Measurements from ENCODE around the gene IGFL2. TPM values are rescaled to one million over a fixed set of nuclear protein-coding genes. Genes with fewer than 3 reads are reported as not detected.

Gene IGFL2
- total RNA-seq, 1 experiment from 2014 or later = not detected

GRCh38 chr19:46202426-46202825 lies 54.4 kb downstream of the IGFL2 start:
- CTCF ChIA-PET = no interaction called here
- Histone ChIP-seq H3K4me3 (ENCODE audit: low read depth in 2 of 2, low read length in 2 of 2) (no peak overlapping the region), H3K27me3 (ENCODE audit: control insufficient read depth, insufficient read depth, low read length) (no peaks in the 10 kb centered on the region), H3K9me3 (ENCODE audit: control insufficient read depth, insufficient read depth, low read depth, low read length) (no peaks in the 10 kb centered on the region), H3K36me3 (ENCODE audit: control insufficient read depth, insufficient read depth, low read length) (no peaks in the 10 kb centered on the region), H3K4me1 (ENCODE audit: control insufficient read depth, insufficient read depth, low read length) (no peaks in the 10 kb centered on the region), H3K27ac (ENCODE audit: low read length) (no peak overlapping the region)
- in situ Hi-C loops (cut with HindIII; ENCODE audit: low pct_unique_long_range_greater_than_20kb, low sequenced_read_pairs) = no loop called here
- ATAC-seq = no peak
- DNase-seq (ENCODE audit: low read depth, low spot score) = no peak
- intact Hi-C loops (cut with micrococcal nuclease; ENCODE audit: unreplicated experiment) = no loop called here
- TF ChIP-seq SIN3A (IDR thresholded peaks at IDR 0.05; ENCODE audit: borderline replicate concordance, insufficient read depth, low read depth, low read length) = no peak
- POLR2A ChIA-PET = no interaction called here
- BruUV-seq (replicated peaks) = no TSS peak

- Histone ChIP-seq H3K9me3 (ENCODE audit: control insufficient read depth, insufficient read depth, low read depth, low read length) (no peaks in the 10 kb centered on the region), H3K4me3 (ENCODE audit: low read depth in 2 of 2, low read length in 2 of 2) (no peak overlapping the region), H3K27me3 (ENCODE audit: control insufficient read depth, insufficient read depth, low read length) (no peaks in the 10 kb centered on the region), H3K36me3 (ENCODE audit: control insufficient read depth, insufficient read depth, low read length) (no peaks in the 10 kb centered on the region), H3K4me1 (ENCODE audit: control insufficient read depth, insufficient read depth, low read length) (no peaks in the 10 kb centered on the region), H3K27ac (ENCODE audit: low read length) (no peak overlapping the region)
- in situ Hi-C loops (cut with HindIII; ENCODE audit: low pct_unique_long_range_greater_than_20kb, low sequenced_read_pairs) (no loop called here), intact Hi-C loops (cut with micrococcal nuclease; ENCODE audit: unreplicated experiment) (no loop called here)
- DNase-seq (ENCODE audit: low read depth, low spot score) (no peak), ATAC-seq (no peak)
- ChIA-PET CTCF (no interaction called here), POLR2A (no interaction called here)
- no peak for TF ChIP-seq TCF7L2 (IDR thresholded peaks at IDR 0.05; ENCODE audit: low read depth, low read length)
- no TSS peak for BruUV-seq (replicated peaks)
Observed at GRCh38 chr19:46202872-46203860, 55.1 kb downstream of the IGFL2 start.

DNA sequence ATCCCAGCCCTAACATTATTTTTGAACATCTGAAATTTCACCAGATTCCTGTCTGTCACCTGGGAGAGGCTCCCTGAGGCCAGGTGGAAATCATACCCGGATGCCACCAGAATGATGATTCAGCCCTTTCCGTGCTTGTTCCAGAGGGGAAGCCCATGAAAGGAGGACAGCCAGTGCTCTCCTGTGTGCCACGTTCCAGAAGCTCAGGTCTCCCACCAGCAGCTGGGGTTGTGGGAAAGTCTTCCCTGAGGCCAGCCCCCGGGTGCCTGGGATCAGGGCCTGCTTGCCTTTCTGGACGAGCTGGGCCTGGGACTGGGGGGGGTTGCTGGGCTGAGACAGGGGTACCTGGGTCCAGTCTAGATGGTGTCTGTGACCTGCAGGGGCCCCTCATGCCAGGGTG lies 56.0 kb downstream of the IGFL2 start:
- CTCF ChIA-PET = no interaction called here
- no peak for TF ChIP-seq SIN3A (IDR thresholded peaks at IDR 0.05; ENCODE audit: borderline replicate concordance, insufficient read depth, low read depth, low read length)
- no peak for TF ChIP-seq POLR2AphosphoS5 (IDR thresholded peaks at IDR 0.05; ENCODE audit: low read depth, low read length)
- TF ChIP-seq, protein P1, sequence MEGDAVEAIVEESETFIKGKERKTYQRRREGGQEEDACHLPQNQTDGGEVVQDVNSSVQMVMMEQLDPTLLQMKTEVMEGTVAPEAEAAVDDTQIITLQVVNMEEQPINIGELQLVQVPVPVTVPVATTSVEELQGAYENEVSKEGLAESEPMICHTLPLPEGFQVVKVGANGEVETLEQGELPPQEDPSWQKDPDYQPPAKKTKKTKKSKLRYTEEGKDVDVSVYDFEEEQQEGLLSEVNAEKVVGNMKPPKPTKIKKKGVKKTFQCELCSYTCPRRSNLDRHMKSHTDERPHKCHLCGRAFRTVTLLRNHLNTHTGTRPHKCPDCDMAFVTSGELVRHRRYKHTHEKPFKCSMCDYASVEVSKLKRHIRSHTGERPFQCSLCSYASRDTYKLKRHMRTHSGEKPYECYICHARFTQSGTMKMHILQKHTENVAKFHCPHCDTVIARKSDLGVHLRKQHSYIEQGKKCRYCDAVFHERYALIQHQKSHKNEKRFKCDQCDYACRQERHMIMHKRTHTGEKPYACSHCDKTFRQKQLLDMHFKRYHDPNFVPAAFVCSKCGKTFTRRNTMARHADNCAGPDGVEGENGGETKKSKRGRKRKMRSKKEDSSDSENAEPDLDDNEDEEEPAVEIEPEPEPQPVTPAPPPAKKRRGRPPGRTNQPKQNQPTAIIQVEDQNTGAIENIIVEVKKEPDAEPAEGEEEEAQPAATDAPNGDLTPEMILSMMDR (IDR thresholded peaks at IDR 0.05) = no peak
- TF ChIP-seq TCF7L2 (IDR thresholded peaks at IDR 0.05; ENCODE audit: low read depth, low read length) = no peak
- TF ChIP-seq REST (IDR thresholded peaks at IDR 0.05; ENCODE audit: insufficient read depth in 1 of 2, low read depth in 2 of 2, low read length in 1 of 2) = no peak
- BruUV-seq (replicated peaks) = no TSS peak
- H3K27ac ChIP-seq (ENCODE audit: low read length) = no peak overlapping the region
- no peaks in the 10 kb centered on the region for H3K27me3 ChIP-seq (ENCODE audit: control insufficient read depth, insufficient read depth, low read length)
- H3K36me3 ChIP-seq (ENCODE audit: control insufficient read depth, insufficient read depth, low read length) = no peaks in the 10 kb centered on the region
- in situ Hi-C loops (cut with HindIII; ENCODE audit: low pct_unique_long_range_greater_than_20kb, low sequenced_read_pairs) (no loop called here), intact Hi-C loops (cut with micrococcal nuclease; ENCODE audit: unreplicated experiment) (no loop called here)
- H3K4me3 ChIP-seq (ENCODE audit: low read depth in 2 of 2, low read length in 2 of 2) = no peak overlapping the region
- H3K4me1 ChIP-seq (ENCODE audit: control insufficient read depth, insufficient read depth, low read length) = no peaks in the 10 kb centered on the region
- ATAC-seq (no peak), DNase-seq (ENCODE audit: low read depth, low spot score) (no peak)
- POLR2A ChIA-PET = no interaction called here
- no peaks in the 10 kb centered on the region for H3K9me3 ChIP-seq (ENCODE audit: control insufficient read depth, insufficient read depth, low read depth, low read length)

Measured in Panc1 (cell line).